RWPE2 (cell line): ENCODE measurements around the gene RBM20.

Experiments
- ATAC-seq: fragments of 200-7000 bp; cut with Tn5 transposase; 3 replicates; pipeline ENCODE4 v1.9.1; 2021; ENCODE audit warnings: low read depth
- DNase-seq: peaks from one replicate; pipeline ENCODE4 v3.0.0-alpha.2; 2020; ENCODE audit warnings: low spot score
- H3K27ac ChIP-seq: fragments of 450-650 bp; 2 replicates; pipeline ENCODE4 v1.5.1; 2017; ENCODE audit warnings: mild to moderate bottlenecking; ENCODE audit not compliant: poor library complexity, severe bottlenecking
- H3K27me3 ChIP-seq: fragments of 250-450 bp; sonication (Bioruptor Pico); 2 replicates; pipeline ENCODE4 v1.5.1; 2021; ENCODE audit warnings: mild to moderate bottlenecking, moderate library complexity; ENCODE audit not compliant: insufficient read depth, poor library complexity, severe bottlenecking
- H3K36me3 ChIP-seq: fragments of 250-450 bp; sonication (Bioruptor Pico); 2 replicates; pipeline ENCODE4 v1.5.1; 2020; ENCODE audit warnings: low read depth, mild to moderate bottlenecking, moderate library complexity
- H3K4me1 ChIP-seq: fragments of 250-450 bp; sonication (Bioruptor Pico); 2 replicates; pipeline ENCODE4 v1.5.1; 2021; ENCODE audit warnings: mild to moderate bottlenecking, moderate library complexity; ENCODE audit not compliant: insufficient read depth, poor library complexity, severe bottlenecking
- H3K4me3 ChIP-seq: fragments of 250-450 bp; sonication (Bioruptor Pico); 2 replicates; pipeline ENCODE4 v1.5.1; 2021; ENCODE audit warnings: mild to moderate bottlenecking, moderate library complexity; ENCODE audit not compliant: severe bottlenecking
- H3K9me3 ChIP-seq: fragments of 250-450 bp; sonication (Bioruptor Pico); 2 replicates; pipeline ENCODE4 v1.5.1; 2021; ENCODE audit warnings: mild to moderate bottlenecking, moderate library complexity; ENCODE audit not compliant: severe bottlenecking
- CTCF ChIP-seq: fragments of 450-650 bp; IDR thresholded peaks from one replicate; pipeline ENCODE4 v1.5.1; 2017; ENCODE audit warnings: mild to moderate bottlenecking, moderate library complexity; ENCODE audit not compliant: poor library complexity, severe bottlenecking

RBM20 gene

GRCh38 chr10:110805292-110805691, 161.2 kb downstream of the RBM20 start:
- Histone ChIP-seq H3K27ac (no peak overlapping the region), H3K36me3 (no peaks in the 10 kb centered on the region), H3K4me3 (no peak overlapping the region), H3K4me1 (no peaks in the 10 kb centered on the region), H3K27me3 (no peaks in the 10 kb centered on the region), H3K9me3 (no peaks in the 10 kb centered on the region)
- DNase-seq (no peak), ATAC-seq (0 out of 3 replicates have a peak, but pooled peaks have one; percentile 28)
- no peak for TF ChIP-seq CTCF

GRCh38 chr10:110806335-110806734, 162.2 kb downstream of the RBM20 start:
- Histone ChIP-seq H3K9me3 (no peaks in the 10 kb centered on the region), H3K4me1 (no peaks in the 10 kb centered on the region), H3K27me3 (no peaks in the 10 kb centered on the region), H3K36me3 (no peaks in the 10 kb centered on the region), H3K27ac (no peak overlapping the region), H3K4me3 (no peak overlapping the region)
- DNase-seq (no peak), ATAC-seq (no peak)
- no peak for TF ChIP-seq CTCF

GRCh38 chr10:110808123-110808522, 164.0 kb downstream of the RBM20 start:
- Histone ChIP-seq H3K27me3 (no peaks in the 10 kb centered on the region), H3K36me3 (no peaks in the 10 kb centered on the region), H3K4me1 (no peaks in the 10 kb centered on the region), H3K27ac (no peak overlapping the region), H3K4me3 (no peak overlapping the region), H3K9me3 (no peaks in the 10 kb centered on the region)
- no peak for DNase-seq
- ATAC-seq: no peak
- TF ChIP-seq CTCF: no peak

- H3K36me3 ChIP-seq: no peaks in the 10 kb centered on the region
- H3K9me3 ChIP-seq: no peaks in the 10 kb centered on the region
- no peak overlapping the region for H3K4me3 ChIP-seq
- no peak for DNase-seq
- no peak for ATAC-seq
- no peak for TF ChIP-seq CTCF
- no peaks in the 10 kb centered on the region for H3K27me3 ChIP-seq
- H3K4me1 ChIP-seq: no peaks in the 10 kb centered on the region
- no peak overlapping the region for H3K27ac ChIP-seq
These were observed 164.5 kb downstream of the RBM20 start for GRCh38 chr10:110808615-110809014.

GRCh38 chr10:110810625-110811024, 166.5 kb downstream of the RBM20 start:
- H3K27ac ChIP-seq: no peak overlapping the region
- H3K27me3 ChIP-seq: no peaks in the 10 kb centered on the region
- no peaks in the 10 kb centered on the region for H3K9me3 ChIP-seq
- no peak for ATAC-seq
- no peak overlapping the region for H3K4me3 ChIP-seq
- TF ChIP-seq CTCF: no peak
- no peak for DNase-seq
- no peaks in the 10 kb centered on the region for H3K4me1 ChIP-seq
- no peaks in the 10 kb centered on the region for H3K36me3 ChIP-seq
